Panc1 (cell line): ENCODE results near the gene KIF1A.

ENCODE experiments used
- TCF7L2 ChIP-seq: IDR thresholded peaks from 2 replicates; pipeline ENCODE4 v1.6.1; 2011; ENCODE audit warnings: mild to moderate bottlenecking, low read depth, low read length, inconsistent platforms
- TF ChIP-seq, protein P1 (sequence below): fragments of 450-650 bp; IDR thresholded peaks from 2 replicates; pipeline ENCODE4 v1.5.1; 2017; ENCODE audit warnings: mild to moderate bottlenecking

DNA sequence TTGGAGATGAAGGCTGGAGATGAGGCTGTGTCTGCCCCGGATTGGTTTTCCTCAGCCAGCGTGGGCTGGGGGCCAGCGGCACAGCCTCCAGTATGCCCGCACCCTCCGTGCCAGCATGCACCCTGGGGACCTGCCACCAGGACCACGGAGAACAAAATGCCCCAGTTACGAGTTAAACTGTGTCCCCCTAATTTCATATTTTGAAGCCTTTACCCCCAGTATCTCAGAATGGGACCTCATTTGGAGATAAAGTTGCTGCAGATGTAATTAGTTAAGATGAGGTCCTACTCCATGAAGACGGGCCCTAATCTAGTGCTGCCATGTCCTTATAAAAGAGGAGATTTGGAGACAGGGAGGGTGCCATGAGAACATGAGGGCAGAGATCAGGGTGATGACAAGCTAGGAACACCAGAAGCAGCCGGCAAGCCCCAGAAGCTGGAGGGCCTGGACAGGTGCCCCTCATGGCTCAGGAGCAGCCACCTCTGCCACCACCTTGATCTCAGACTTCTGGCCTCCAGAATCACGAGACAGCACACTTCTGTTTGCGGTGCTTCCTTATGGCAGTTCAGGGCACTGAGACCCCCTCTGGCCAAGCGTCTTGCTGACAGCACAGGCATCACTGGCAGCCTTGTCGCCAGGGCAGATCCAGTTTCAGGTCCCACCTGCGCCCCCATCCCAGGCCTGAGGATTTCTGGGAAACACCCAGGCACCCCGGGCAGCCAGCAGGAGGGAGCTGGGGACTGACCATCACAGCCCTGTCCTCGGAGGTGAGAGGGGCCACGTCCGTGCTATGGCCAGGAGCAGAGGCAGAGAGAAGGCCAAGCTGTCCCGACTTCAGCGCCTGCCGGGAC, 29.4 kb downstream of the KIF1A start:
- TF ChIP-seq TCF7L2, result no peak
- TF ChIP-seq, protein P1, sequence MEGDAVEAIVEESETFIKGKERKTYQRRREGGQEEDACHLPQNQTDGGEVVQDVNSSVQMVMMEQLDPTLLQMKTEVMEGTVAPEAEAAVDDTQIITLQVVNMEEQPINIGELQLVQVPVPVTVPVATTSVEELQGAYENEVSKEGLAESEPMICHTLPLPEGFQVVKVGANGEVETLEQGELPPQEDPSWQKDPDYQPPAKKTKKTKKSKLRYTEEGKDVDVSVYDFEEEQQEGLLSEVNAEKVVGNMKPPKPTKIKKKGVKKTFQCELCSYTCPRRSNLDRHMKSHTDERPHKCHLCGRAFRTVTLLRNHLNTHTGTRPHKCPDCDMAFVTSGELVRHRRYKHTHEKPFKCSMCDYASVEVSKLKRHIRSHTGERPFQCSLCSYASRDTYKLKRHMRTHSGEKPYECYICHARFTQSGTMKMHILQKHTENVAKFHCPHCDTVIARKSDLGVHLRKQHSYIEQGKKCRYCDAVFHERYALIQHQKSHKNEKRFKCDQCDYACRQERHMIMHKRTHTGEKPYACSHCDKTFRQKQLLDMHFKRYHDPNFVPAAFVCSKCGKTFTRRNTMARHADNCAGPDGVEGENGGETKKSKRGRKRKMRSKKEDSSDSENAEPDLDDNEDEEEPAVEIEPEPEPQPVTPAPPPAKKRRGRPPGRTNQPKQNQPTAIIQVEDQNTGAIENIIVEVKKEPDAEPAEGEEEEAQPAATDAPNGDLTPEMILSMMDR, result no peak
